Thyroid gland (tissue), 4 donors: ENCODE measurements around the gene KCNK13. TPM values are rescaled to one million over a fixed set of nuclear protein-coding genes. Genes with fewer than 3 reads are reported as not detected.

Source experiments
- DNase-seq, 2 donors: peaks; one replicate each; pipeline ENCODE4 v3.0.0-alpha.2; 2019
- H3K27ac ChIP-seq, 3 donors: fragments of 200-600 bp; sonication (generic); 1 replicate in 2 of 3; 2 replicates in 1 of 3; pipeline ENCODE4 v1.5.1; 2016 to 2019; ENCODE audit warnings: mild to moderate bottlenecking in 1 of 3, moderate library complexity in 1 of 3
- H3K27me3 ChIP-seq: fragments of 200-600 bp; sonication (generic); one replicate; pipeline ENCODE4 v1.5.1; 2019
- H3K36me3 ChIP-seq, 2 donors: fragments of 200-600 bp; sonication (generic); one replicate each; pipeline ENCODE4 v1.5.1; 2016 to 2019
- H3K4me1 ChIP-seq, 2 donors: fragments of 200-600 bp; sonication (generic); one replicate each; pipeline ENCODE4 v1.5.1; 2017 to 2019
- H3K4me3 ChIP-seq, 3 donors: fragments of 200-600 bp; sonication (generic); replicated peaks in 1 of 3; 1 replicate in 2 of 3; 2 replicates in 1 of 3; pipeline ENCODE4 v1.5.1; 2016; ENCODE audit warnings: mild to moderate bottlenecking in 1 of 3
- H3K9me3 ChIP-seq: fragments of 200-600 bp; sonication (generic); one replicate; pipeline ENCODE4 v1.5.1; 2017
- POLR2A ChIP-seq, 2 donors: fragments of 450-650 bp; IDR thresholded peaks; one replicate each; pipeline ENCODE4 v1.6.1; 2017; ENCODE audit warnings: antibody characterized with exemption in 2 of 2, mild to moderate bottlenecking in 2 of 2, moderate library complexity in 1 of 2
- WGBS, 2 donors: methylation state at CpG; one replicate each; pipeline ENCODE4 v1.1.5; 2017; 5-methylcytosine and 5-hydroxymethylcytosine counted together
- intact Hi-C: fragments of 100-400 bp; cut with DNase I; formaldehyde crosslinking; loops from one replicate; pipeline ENCODE4 v1.15.1; 2023
- total RNA-seq, 4 donors: library from RNA; depleted of rRNA; stranded (reverse); fragments of >200 nt; gene quantifications; one replicate each; pipeline ENCODE4 v1.2.3, GENCODE V29; 2016
- TF ChIP-seq, protein P1 (sequence below), 6 experiments: fragments of 200-600 bp in 3 of 6; fragments of 450-650 bp in 3 of 6; sonication (generic) in 3 of 6; IDR thresholded peaks; one replicate each; pipeline ENCODE4 v1.5.1; 2016 to 2019; ENCODE audit warnings: antibody characterized with exemption in 6 of 6, mild to moderate bottlenecking in 2 of 6, inconsistent platforms in 1 of 6, moderate library complexity in 1 of 6

Gene KCNK13
- total RNA-seq, 4 donors from 2014 or later: 4.0 to 7.2 (median 4.9) TPM

GRCh38 chr14:90042496-90043252 lies 19.1 kb upstream of the KCNK13 start:
- H3K4me1 ChIP-seq: no peaks in the 10 kb centered on the region
- TF ChIP-seq, protein P1, sequence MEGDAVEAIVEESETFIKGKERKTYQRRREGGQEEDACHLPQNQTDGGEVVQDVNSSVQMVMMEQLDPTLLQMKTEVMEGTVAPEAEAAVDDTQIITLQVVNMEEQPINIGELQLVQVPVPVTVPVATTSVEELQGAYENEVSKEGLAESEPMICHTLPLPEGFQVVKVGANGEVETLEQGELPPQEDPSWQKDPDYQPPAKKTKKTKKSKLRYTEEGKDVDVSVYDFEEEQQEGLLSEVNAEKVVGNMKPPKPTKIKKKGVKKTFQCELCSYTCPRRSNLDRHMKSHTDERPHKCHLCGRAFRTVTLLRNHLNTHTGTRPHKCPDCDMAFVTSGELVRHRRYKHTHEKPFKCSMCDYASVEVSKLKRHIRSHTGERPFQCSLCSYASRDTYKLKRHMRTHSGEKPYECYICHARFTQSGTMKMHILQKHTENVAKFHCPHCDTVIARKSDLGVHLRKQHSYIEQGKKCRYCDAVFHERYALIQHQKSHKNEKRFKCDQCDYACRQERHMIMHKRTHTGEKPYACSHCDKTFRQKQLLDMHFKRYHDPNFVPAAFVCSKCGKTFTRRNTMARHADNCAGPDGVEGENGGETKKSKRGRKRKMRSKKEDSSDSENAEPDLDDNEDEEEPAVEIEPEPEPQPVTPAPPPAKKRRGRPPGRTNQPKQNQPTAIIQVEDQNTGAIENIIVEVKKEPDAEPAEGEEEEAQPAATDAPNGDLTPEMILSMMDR (IDR thresholded peaks at IDR 0.05): no peak
- TF ChIP-seq POLR2A (IDR thresholded peaks at IDR 0.05): no peak
- no peaks in the 10 kb centered on the region for H3K9me3 ChIP-seq
- H3K4me3 ChIP-seq: no peak overlapping the region
- no peaks in the 10 kb centered on the region for H3K27me3 ChIP-seq
- WGBS, 2 donors: 85 to 91% methylated on average over 9 of the region's 9 CpGs
- DNase-seq: no peak
- intact Hi-C loops: no loop called here
- no peaks in the 10 kb centered on the region for H3K36me3 ChIP-seq
- H3K27ac ChIP-seq: no peak overlapping the region

GRCh38 chr14:90045616-90046015 lies 16.2 kb upstream of the KCNK13 start:
- H3K36me3 ChIP-seq: no peaks in the 10 kb centered on the region
- no peak overlapping the region for H3K4me3 ChIP-seq
- H3K4me1 ChIP-seq: no peaks in the 10 kb centered on the region
- TF ChIP-seq, protein P1 (IDR thresholded peaks at IDR 0.05): no peak
- TF ChIP-seq POLR2A (IDR thresholded peaks at IDR 0.05): no peak
- DNase-seq: no peak
- intact Hi-C loops: no loop called here
- WGBS, 2 donors: 76 to 83% methylated on average over 2 of the region's 2 CpGs
- no peaks in the 10 kb centered on the region for H3K9me3 ChIP-seq
- H3K27ac ChIP-seq: no peak overlapping the region
- no peaks in the 10 kb centered on the region for H3K27me3 ChIP-seq

DNA sequence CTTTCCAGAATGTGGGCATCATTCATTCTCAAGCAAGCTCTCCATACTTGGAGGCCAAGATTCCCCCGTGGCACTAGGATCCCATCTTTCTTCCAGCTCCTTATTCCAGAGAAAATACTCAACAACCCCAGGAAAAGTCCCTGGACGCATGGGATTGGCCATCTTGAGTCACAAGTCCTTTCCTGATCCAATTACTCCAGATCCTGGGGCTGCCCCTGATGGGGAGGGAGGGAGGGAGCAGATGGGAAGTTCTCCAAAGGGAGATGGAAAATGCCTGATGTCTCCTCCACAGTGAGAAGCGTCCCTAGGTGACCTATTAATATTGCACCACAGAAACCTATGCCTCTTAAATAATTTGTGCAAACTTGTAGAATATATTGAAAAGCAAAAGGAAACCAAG lies 12.4 kb upstream of the KCNK13 start:
- 73 to 74% methylated on average over 3 of the region's 3 CpGs for WGBS, 2 donors
- H3K9me3 ChIP-seq: no peaks in the 10 kb centered on the region
- no peak overlapping the region for H3K4me3 ChIP-seq
- TF ChIP-seq, protein P1 (IDR thresholded peaks at IDR 0.05): no peak
- no peak for TF ChIP-seq POLR2A (IDR thresholded peaks at IDR 0.05)
- DNase-seq: no peak
- no peak overlapping the region for H3K27ac ChIP-seq
- H3K27me3 ChIP-seq: no peaks in the 10 kb centered on the region
- H3K36me3 ChIP-seq: no peaks in the 10 kb centered on the region
- intact Hi-C loops: no loop called here
- no peaks in the 10 kb centered on the region for H3K4me1 ChIP-seq

GRCh38 chr14:90050271-90050670 lies 11.5 kb upstream of the KCNK13 start:
- no peaks in the 10 kb centered on the region for H3K36me3 ChIP-seq
- no peaks in the 10 kb centered on the region for H3K9me3 ChIP-seq
- WGBS, 2 donors: 86 to 94% methylated on average over 4 of the region's 4 CpGs
- no peaks in the 10 kb centered on the region for H3K4me1 ChIP-seq
- H3K27me3 ChIP-seq: no peaks in the 10 kb centered on the region
- H3K27ac ChIP-seq: no peak overlapping the region
- H3K4me3 ChIP-seq: no peak overlapping the region
- TF ChIP-seq, protein P1 (IDR thresholded peaks at IDR 0.05): no peak
- TF ChIP-seq POLR2A (IDR thresholded peaks at IDR 0.05): no peak
- DNase-seq: no peak
- intact Hi-C loops: no loop called here

DNA sequence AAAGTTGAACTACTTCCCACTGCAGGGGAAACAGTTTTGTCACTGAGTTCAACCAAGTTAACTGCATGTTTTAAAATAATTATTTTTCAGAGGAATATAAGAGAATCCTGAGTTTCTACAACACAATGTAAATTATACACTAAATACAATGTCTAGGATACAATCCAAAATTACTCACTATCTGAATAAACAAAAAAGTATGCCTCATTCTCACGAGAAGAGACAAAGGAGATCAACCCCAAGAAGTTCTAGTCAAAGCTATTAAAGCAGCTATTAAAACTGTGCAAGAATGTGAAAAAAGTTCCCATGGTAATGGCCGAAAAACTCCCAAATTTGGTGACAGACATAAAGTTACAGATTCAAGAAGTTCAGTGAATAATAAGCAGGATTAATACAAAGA lies 8.8 kb upstream of the KCNK13 start:
- no peaks in the 10 kb centered on the region for H3K27me3 ChIP-seq
- no peak overlapping the region for H3K4me3 ChIP-seq
- no peak overlapping the region for H3K27ac ChIP-seq
- no peak for DNase-seq
- no peaks in the 10 kb centered on the region for H3K9me3 ChIP-seq
- H3K4me1 ChIP-seq: no peaks in the 10 kb centered on the region
- WGBS, 2 donors: 75 to 84% methylated on average over 2 of the region's 2 CpGs
- H3K36me3 ChIP-seq: no peaks in the 10 kb centered on the region
- intact Hi-C loops: no loop called here
- no peak for TF ChIP-seq POLR2A (IDR thresholded peaks at IDR 0.05)
- TF ChIP-seq, protein P1 (IDR thresholded peaks at IDR 0.05): no peak
